ENCODE data around the gene PCDHGA2. TPM values are rescaled to one million over a fixed set of nuclear protein-coding genes. Genes with fewer than 3 reads are reported as not detected.
A peak's percentile ranks its signal among the peaks of the same experiment; 100 is the strongest.
"Not testable (repeated sequence)": the region's sequence is repeated elsewhere in the genome, so short reads cannot be mapped to it uniquely, and the experiment has no call there.

Gene PCDHGA2
- total RNA-seq, 2 experiments from 2014 or later = not detected

DNA sequence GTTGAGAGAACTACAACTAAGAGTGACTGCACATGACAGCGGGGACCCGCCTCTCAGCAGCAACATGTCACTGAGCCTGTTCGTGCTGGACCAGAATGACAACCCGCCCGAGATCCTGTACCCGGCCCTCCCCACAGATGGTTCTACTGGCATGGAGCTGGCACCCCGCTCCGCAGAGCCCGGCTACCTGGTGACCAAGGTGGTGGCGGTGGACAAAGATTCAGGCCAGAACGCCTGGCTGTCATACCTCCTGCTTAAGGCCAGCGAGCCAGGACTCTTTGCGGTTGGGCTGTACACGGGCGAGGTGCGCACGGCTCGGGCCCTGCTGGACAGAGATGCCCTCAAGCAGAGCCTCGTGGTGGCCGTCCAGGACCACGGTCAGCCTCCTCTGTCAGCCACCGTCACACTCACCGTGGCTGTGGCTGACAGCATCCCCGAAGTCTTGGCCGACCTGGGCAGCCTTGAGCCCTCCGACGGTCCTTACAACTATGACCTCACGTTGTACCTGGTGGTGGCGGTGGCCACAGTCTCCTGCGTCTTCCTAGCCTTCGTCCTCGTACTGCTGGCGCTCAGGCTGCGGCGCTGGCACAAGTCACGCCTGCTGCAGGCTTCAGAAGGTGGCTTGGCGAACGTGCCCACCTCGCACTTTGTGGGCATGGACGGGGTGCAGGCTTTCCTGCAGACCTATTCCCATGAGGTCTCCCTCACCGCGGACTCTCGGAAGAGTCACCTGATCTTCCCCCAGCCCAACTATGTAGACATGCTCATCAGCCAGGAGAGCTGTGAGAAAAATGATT is 46.1 kb downstream of the PCDHGA2 start:
- POLR2A ChIA-PET = no interaction called here
- Mint-ChIP-seq H3K36me3 (ENCODE audit: low read depth) (peaks cover 2% of the 10 kb centered on the region), H3K4me3 (no peak overlapping the region), H3K27ac (no peak overlapping the region), H3K27me3 (ENCODE audit: low read depth) (peaks cover 40% of the 10 kb centered on the region), H3K9me3 (ENCODE audit: insufficient read depth) (peaks cover 33% of the 10 kb centered on the region), H3K4me1 (ENCODE audit: low read depth) (no peaks in the 10 kb centered on the region)
- DNase-seq = no peak
- ATAC-seq = no peak
- CTCF ChIA-PET = interaction anchor here (1.1 kb wide), 1 partner anchor 15 kb away, joined by 3 read pairs; the partner anchor contains the start of gene PCDHGB3

GRCh38 chr5:141387557-141388311 is 49.2 kb downstream of the PCDHGA2 start, which contains the start of gene PCDHGB4:
PCDHGB4 (plus strand) TSS chr5:141387698; CDS start chr5:141387885, 187 bp downstream.
- H3K36me3 Mint-ChIP-seq (ENCODE audit: low read depth); H3K4me1 Mint-ChIP-seq (ENCODE audit: low read depth); POLR2A ChIA-PET; H3K27ac Mint-ChIP-seq: not testable (repeated sequence)
- DNase-seq (peak; percentile 34), ATAC-seq (peak; percentile 44)
- CTCF ChIA-PET = interaction anchor here (2.5 kb wide), 1 partner anchor 26 kb away, joined by 9 read pairs; the partner anchor contains the start of gene PCDHGA10
- peaks cover 34% of the 10 kb centered on the region for H3K9me3 Mint-ChIP-seq (ENCODE audit: insufficient read depth)
- H3K27me3 Mint-ChIP-seq (ENCODE audit: low read depth) = peaks cover 38% of the 10 kb centered on the region
- peak within 1 kb of the TSS; percentile 0 for H3K4me3 Mint-ChIP-seq

- peaks cover 32% of the 10 kb centered on the region for H3K27me3 Mint-ChIP-seq (ENCODE audit: low read depth)
- H3K27ac Mint-ChIP-seq = no peak overlapping the region
- H3K4me3 Mint-ChIP-seq = peak overlapping the region; percentile 0
- no peaks in the 10 kb centered on the region for H3K4me1 Mint-ChIP-seq (ENCODE audit: low read depth)
- POLR2A ChIA-PET = no interaction called here
- no peak for DNase-seq
- H3K36me3 Mint-ChIP-seq (ENCODE audit: low read depth) = peaks cover 5% of the 10 kb centered on the region
- no peak for ATAC-seq
- CTCF ChIA-PET = interaction anchor here (0.8 to 2.5 kb wide), 2 partner anchors 25 to 125 kb away, joined by 3 to 9 read pairs; partner anchors contain the start of gene PCDHGA10
- H3K9me3 Mint-ChIP-seq (ENCODE audit: insufficient read depth) = peaks cover 32% of the 10 kb centered on the region
These were observed 50.1 kb downstream of the PCDHGA2 start for GRCh38 chr5:141388661-141389060.

DNA sequence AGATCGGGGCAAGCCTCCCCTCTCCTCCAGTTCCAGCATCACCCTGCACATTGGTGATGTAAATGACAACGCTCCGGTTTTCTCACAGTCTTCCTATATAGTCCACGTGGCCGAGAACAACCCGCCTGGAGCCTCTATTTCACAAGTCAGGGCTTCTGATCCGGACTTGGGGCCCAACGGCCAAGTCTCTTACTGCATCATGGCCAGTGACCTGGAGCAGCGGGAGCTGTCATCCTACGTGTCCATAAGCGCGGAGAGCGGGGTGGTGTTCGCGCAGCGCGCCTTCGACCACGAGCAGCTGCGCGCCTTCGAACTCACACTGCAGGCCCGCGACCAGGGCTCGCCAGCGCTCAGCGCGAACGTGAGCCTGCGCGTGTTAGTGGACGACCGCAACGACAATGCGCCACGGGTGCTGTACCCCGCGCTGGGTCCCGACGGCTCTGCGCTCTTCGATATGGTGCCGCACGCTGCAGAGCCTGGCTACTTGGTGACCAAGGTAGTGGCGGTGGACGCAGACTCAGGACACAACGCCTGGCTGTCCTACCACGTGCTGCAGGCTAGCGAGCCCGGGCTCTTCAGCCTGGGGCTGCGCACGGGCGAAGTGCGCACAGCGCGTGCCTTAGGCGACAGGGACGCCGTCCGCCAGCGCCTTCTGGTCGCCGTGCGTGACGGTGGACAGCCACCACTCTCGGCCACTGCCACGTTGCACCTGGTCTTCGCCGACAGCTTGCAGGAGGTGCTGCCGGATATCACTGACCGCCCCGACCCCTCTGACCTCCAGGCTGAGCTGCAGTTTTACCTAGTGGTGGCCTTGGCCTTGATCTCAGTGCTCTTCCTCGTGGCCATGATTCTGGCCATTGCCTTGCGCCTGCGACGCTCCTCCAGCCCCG is 50.8 kb downstream of the PCDHGA2 start:
- peaks cover 34% of the 10 kb centered on the region for H3K9me3 Mint-ChIP-seq (ENCODE audit: insufficient read depth)
- DNase-seq = no peak

DNA sequence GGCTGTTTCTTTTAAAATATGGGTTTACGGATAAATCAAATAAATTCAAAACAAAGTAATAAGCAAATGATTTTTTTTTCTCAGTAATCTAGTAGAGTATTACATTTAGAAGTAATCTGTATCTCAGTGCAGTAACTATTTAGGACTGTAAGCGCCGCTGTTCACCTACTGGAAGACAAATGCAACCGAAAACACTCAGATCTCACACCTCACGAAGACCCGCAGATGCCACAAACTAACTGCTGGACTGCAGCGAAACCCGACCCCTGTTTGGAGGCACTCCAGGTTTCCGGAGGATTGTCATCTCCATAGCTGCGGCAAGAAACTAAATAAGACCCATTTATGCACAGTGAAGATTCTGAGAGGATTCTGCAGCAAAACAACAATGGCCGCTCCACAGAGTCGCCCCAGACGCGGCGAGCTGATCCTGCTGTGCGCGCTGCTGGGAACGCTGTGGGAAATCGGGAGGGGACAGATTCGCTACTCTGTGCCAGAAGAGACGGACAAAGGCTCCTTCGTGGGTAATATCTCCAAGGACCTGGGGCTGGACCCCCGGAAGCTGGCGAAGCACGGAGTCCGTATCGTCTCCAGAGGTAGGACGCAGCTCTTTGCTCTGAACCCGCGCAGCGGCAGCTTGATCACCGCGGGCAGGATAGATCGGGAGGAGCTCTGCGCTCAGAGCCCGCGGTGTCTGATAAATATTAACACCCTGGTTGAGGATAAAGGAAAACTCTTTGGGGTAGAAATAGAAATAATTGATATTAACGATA is 54.1 kb downstream of the PCDHGA2 start, which contains the start of gene PCDHGA8:
Gene PCDHGA8, plus strand, starts transcription at position 205 of the 770 bp plus-strand sequence. Its CDS starts 181 bp downstream, at position 386.
- peaks cover 35% of the 10 kb centered on the region for H3K27me3 Mint-ChIP-seq (ENCODE audit: low read depth)
- POLR2A ChIA-PET = no interaction called here

More for the DNA sequence above, 50.8 kb downstream of the PCDHGA2 start:
- POLR2A ChIA-PET = no interaction called here
- no peak overlapping the region for H3K27ac Mint-ChIP-seq
- peaks cover 30% of the 10 kb centered on the region for H3K27me3 Mint-ChIP-seq (ENCODE audit: low read depth)
- no peak overlapping the region for H3K4me3 Mint-ChIP-seq
- CTCF ChIA-PET = interaction anchor here (0.8 to 2.5 kb wide), 2 partner anchors 24 to 124 kb away, joined by 3 to 9 read pairs; partner anchors contain the start of gene PCDHGA10
- no peaks in the 10 kb centered on the region for H3K4me1 Mint-ChIP-seq (ENCODE audit: low read depth)
- ATAC-seq = no peak
- H3K36me3 Mint-ChIP-seq (ENCODE audit: low read depth) = peaks cover 6% of the 10 kb centered on the region

More for the DNA sequence above, 54.1 kb downstream of the PCDHGA2 start, which contains the start of gene PCDHGA8:
- no peak for DNase-seq
- H3K9me3 Mint-ChIP-seq (ENCODE audit: insufficient read depth) = peaks cover 39% of the 10 kb centered on the region
- no peak for ATAC-seq
- H3K27ac Mint-ChIP-seq = no peak within 1 kb of the TSS
- no peak within 1 kb of the TSS for H3K4me3 Mint-ChIP-seq
- CTCF ChIA-PET = interaction anchor here (1.0 to 2.2 kb wide), 5 partner anchors 21 to 120 kb away, joined by 3 to 8 read pairs (median 6); partner anchors contain the start of genes PCDHGA10, PCDHGA11, PCDHGA12 and TAF7
- peaks cover 9% of the 10 kb centered on the region for H3K36me3 Mint-ChIP-seq (ENCODE audit: low read depth)
- H3K4me1 Mint-ChIP-seq (ENCODE audit: low read depth) = no peaks in the 10 kb centered on the region

Other genes starting within 250 kb of the PCDHGA2 start
- not detected for gene PCDHB2, start 244.1 kb upstream of the PCDHGA2 start, total RNA-seq
- gene PCDHB3, start 238.3 kb upstream of the PCDHGA2 start, total RNA-seq = not detected
- not detected for gene PCDHB4, start 216.9 kb upstream of the PCDHGA2 start, total RNA-seq
- not detected for gene PCDHB5, start 203.6 kb upstream of the PCDHGA2 start, total RNA-seq
- gene PCDHB6, start 188.7 kb upstream of the PCDHGA2 start, total RNA-seq = not detected
- gene PCDHB7, start 166.1 kb upstream of the PCDHGA2 start, total RNA-seq = not detected
- gene PCDHB8, start 161.0 kb upstream of the PCDHGA2 start, total RNA-seq = not detected
- gene PCDHB16, start 156.4 kb upstream of the PCDHGA2 start, total RNA-seq = not detected
- gene PCDHB9, start 151.6 kb upstream of the PCDHGA2 start, total RNA-seq = not detected
- gene PCDHB10, start 146.4 kb upstream of the PCDHGA2 start, total RNA-seq = not detected
- gene PCDHB11, start 139.1 kb upstream of the PCDHGA2 start, total RNA-seq = not detected
- gene PCDHB12, start 130.0 kb upstream of the PCDHGA2 start, total RNA-seq = not detected
- gene PCDHB13, start 124.8 kb upstream of the PCDHGA2 start, total RNA-seq = not detected
- gene PCDHB14, start 115.4 kb upstream of the PCDHGA2 start, total RNA-seq = not detected
- not detected for gene PCDHB15, start 93.4 kb upstream of the PCDHGA2 start, total RNA-seq
- gene SLC25A2, start 34.7 kb upstream of the PCDHGA2 start, total RNA-seq = under 1 TPM; 0.39 to 0.84 TPM
- 10 to 100 TPM; 65.5 to 67.0 TPM for gene TAF7, start 18.0 kb upstream of the PCDHGA2 start, total RNA-seq
- gene PCDHGA1, start 8.2 kb upstream of the PCDHGA2 start, total RNA-seq = not detected
- gene PCDHGA3, start 5.1 kb downstream of the PCDHGA2 start, total RNA-seq = not detected
- gene PCDHGB1, start 11.3 kb downstream of the PCDHGA2 start, total RNA-seq = not detected
- under 1 TPM in 1 of 2 experiments, not detected in 1; 0.10 TPM for gene PCDHGA4, start 16.3 kb downstream of the PCDHGA2 start, total RNA-seq
- under 1 TPM; 0.13 TPM for gene PCDHGB2, start 21.2 kb downstream of the PCDHGA2 start, total RNA-seq
- gene PCDHGA5, start 25.4 kb downstream of the PCDHGA2 start, total RNA-seq = under 1 TPM; 0.05 to 0.11 TPM
- gene PCDHGB3, start 31.5 kb downstream of the PCDHGA2 start, total RNA-seq = under 1 TPM; 0.16 to 0.26 TPM
- under 1 TPM; 0.08 to 0.11 TPM for gene PCDHGA6, start 35.1 kb downstream of the PCDHGA2 start, total RNA-seq
- gene PCDHGA7, start 44.0 kb downstream of the PCDHGA2 start, total RNA-seq = not detected
- not detected for gene PCDHGB4, start 48.9 kb downstream of the PCDHGA2 start, total RNA-seq
- not detected for gene PCDHGA8, start 53.9 kb downstream of the PCDHGA2 start, total RNA-seq
- gene PCDHGB5, start 59.2 kb downstream of the PCDHGA2 start, total RNA-seq = under 1 TPM in 1 of 2 experiments, not detected in 1; 0.16 TPM
- under 1 TPM in 1 of 2 experiments, not detected in 1; 0.08 TPM for gene PCDHGA9, start 64.0 kb downstream of the PCDHGA2 start, total RNA-seq
- gene PCDHGB6, start 69.3 kb downstream of the PCDHGA2 start, total RNA-seq = not detected
- not detected for gene PCDHGA10, start 74.2 kb downstream of the PCDHGA2 start, total RNA-seq
- not detected for gene PCDHGB7, start 78.9 kb downstream of the PCDHGA2 start, total RNA-seq
- gene PCDHGA11, start 82.3 kb downstream of the PCDHGA2 start, total RNA-seq = under 1 TPM in 1 of 2 experiments, not detected in 1; 0.05 TPM
- gene PCDHGA12, start 91.7 kb downstream of the PCDHGA2 start, total RNA-seq = not detected
- not detected for gene PCDHGC3, start 137.2 kb downstream of the PCDHGA2 start, total RNA-seq
- not detected for gene PCDHGC4, start 146.3 kb downstream of the PCDHGA2 start, total RNA-seq
- not detected for gene PCDHGC5, start 150.3 kb downstream of the PCDHGA2 start, total RNA-seq

Data from activated CD8-positive, alpha-beta T cell treated with anti-CD3 and anti-CD28 coated beads, Interleukin-2, amount 10 ng/mL, durations not matched to agents 7 days and 5 days (primary cell).